Mesendoderm (in vitro differentiated cells): ENCODE measurements around the gene MBOAT1.

Source experiments
- DNase-seq: peaks from one replicate; pipeline ENCODE4 v3.0.0; 2013
- H2AK5ac ChIP-seq: 2 replicates; pipeline ENCODE4 v1.6.1; 2013; ENCODE audit warnings: low read length, inconsistent platforms
- H2BK120ac ChIP-seq: 2 replicates; pipeline ENCODE4 v1.6.1; 2013; ENCODE audit warnings: low read depth, mild to moderate bottlenecking, low read length, moderate library complexity, mixed read lengths
- H2BK15ac ChIP-seq: replicated peaks from 2 replicates; pipeline ENCODE4 v1.6.1; 2013; ENCODE audit warnings: low read depth, mild to moderate bottlenecking, moderate library complexity
- H2BK5ac ChIP-seq: 2 replicates; pipeline ENCODE4 v1.6.1; 2013; ENCODE audit warnings: low read length, inconsistent platforms
- H3K18ac ChIP-seq: 2 replicates; pipeline ENCODE4 v1.6.1; 2013; ENCODE audit warnings: mild to moderate bottlenecking, low read length, mixed read lengths
- H3K23ac ChIP-seq: one replicate; pipeline ENCODE4 v1.6.1; 2013; ENCODE audit warnings: low read length
- H3K27ac ChIP-seq: 2 replicates; pipeline ENCODE4 v1.5.1; 2013; ENCODE audit warnings: low read depth, mild to moderate bottlenecking, inconsistent platforms, low read length, moderate library complexity
- H3K27me3 ChIP-seq: 2 replicates; pipeline ENCODE4 v1.6.1; 2013; ENCODE audit warnings: low read length, control low read depth, mild to moderate bottlenecking, inconsistent platforms; ENCODE audit not compliant: insufficient read depth, poor library complexity
- H3K36me3 ChIP-seq: 2 replicates; pipeline ENCODE4 v1.6.1; 2013; ENCODE audit warnings: low read length, inconsistent platforms; ENCODE audit not compliant: control insufficient read depth, insufficient read depth
- H3K4ac ChIP-seq: one replicate; pipeline ENCODE4 v1.6.1; 2013; ENCODE audit warnings: low read depth, mild to moderate bottlenecking, low read length, moderate library complexity
- H3K4me1 ChIP-seq: 2 replicates; pipeline ENCODE4 v1.6.1; 2013; ENCODE audit warnings: low read depth, low read length, inconsistent platforms; ENCODE audit not compliant: control insufficient read depth
- H3K4me2 ChIP-seq: 2 replicates; pipeline ENCODE4 v1.6.1; 2013; ENCODE audit warnings: low read length
- H3K4me3 ChIP-seq: 2 replicates; pipeline ENCODE4 v1.5.1; 2013; ENCODE audit warnings: mild to moderate bottlenecking, low read length
- H3K56ac ChIP-seq: one replicate; pipeline ENCODE4 v1.6.1; 2013; ENCODE audit warnings: low read length
- H3K79me1 ChIP-seq: 2 replicates; pipeline ENCODE4 v1.6.1; 2013; ENCODE audit warnings: low read length, inconsistent platforms
- H3K79me2 ChIP-seq: 2 replicates; pipeline ENCODE4 v1.6.1; 2013; ENCODE audit warnings: mild to moderate bottlenecking, low read length; ENCODE audit not compliant: control insufficient read depth, insufficient read depth
- H3K9ac ChIP-seq: 2 replicates; pipeline ENCODE4 v1.6.1; 2013; ENCODE audit warnings: low read length, inconsistent platforms
- H4K5ac ChIP-seq: one replicate; pipeline ENCODE4 v1.6.1; 2013; ENCODE audit warnings: low read length
- H4K8ac ChIP-seq: one replicate; pipeline ENCODE4 v1.6.1; 2013; ENCODE audit warnings: low read depth, mild to moderate bottlenecking, control low read depth, low read length, moderate library complexity
- WGBS: extraction: QIAGEN DNeasy Blood & Tissue Kit; methylation state at CpG from one replicate; pipeline ENCODE4 v1.1.7; 2013; ENCODE audit warnings: low lambda C conversion rate, missing lambda C conversion rate; ENCODE audit not compliant: insufficient coverage; ENCODE audit errors: extremely low coverage; 5-methylcytosine and 5-hydroxymethylcytosine counted together

Gene MBOAT1

DNA sequence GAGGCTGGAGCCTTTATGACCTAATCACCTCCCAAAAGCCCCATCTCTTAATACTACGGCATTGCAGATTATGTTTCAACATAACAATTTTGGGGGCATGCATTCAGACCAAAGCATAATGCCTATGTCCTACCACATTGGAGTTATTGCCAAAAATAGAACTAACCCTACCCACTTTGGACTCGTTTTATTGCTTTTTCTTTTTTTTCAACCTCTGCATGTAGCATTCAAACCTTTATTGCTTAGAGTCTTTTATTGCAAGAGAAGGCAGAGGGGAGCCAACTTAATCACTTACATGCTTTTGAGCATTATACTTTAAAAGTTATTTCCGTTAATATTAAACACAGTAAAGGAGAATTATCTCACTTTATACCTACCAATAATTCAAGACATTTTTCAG is 8.1 kb upstream of the MBOAT1 start:
- H3K27ac ChIP-seq, result no peak overlapping the region
- H2BK5ac ChIP-seq, result no peak overlapping the region
- no peak overlapping the region for H2AK5ac ChIP-seq
- no peak for DNase-seq
- no peaks in the 10 kb centered on the region for H3K79me1 ChIP-seq
- H3K36me3 ChIP-seq, result no peaks in the 10 kb centered on the region
- no peaks in the 10 kb centered on the region for H3K27me3 ChIP-seq
- no peak overlapping the region for H3K4me3 ChIP-seq
- no peak overlapping the region for H3K56ac ChIP-seq
- no peak overlapping the region for H3K4me2 ChIP-seq
- WGBS, result no CpG with 5 or more reads among the region's 3 CpGs
- H3K18ac ChIP-seq, result no peak overlapping the region
- H3K4me1 ChIP-seq, result no peaks in the 10 kb centered on the region
- H2BK120ac ChIP-seq, result no peak overlapping the region
- no peak overlapping the region for H3K4ac ChIP-seq
- H4K8ac ChIP-seq, result no peak overlapping the region
- no peak overlapping the region for H2BK15ac ChIP-seq
- no peak overlapping the region for H3K9ac ChIP-seq
- no peak overlapping the region for H4K5ac ChIP-seq
- no peaks in the 10 kb centered on the region for H3K79me2 ChIP-seq
- no peak overlapping the region for H3K23ac ChIP-seq

DNA sequence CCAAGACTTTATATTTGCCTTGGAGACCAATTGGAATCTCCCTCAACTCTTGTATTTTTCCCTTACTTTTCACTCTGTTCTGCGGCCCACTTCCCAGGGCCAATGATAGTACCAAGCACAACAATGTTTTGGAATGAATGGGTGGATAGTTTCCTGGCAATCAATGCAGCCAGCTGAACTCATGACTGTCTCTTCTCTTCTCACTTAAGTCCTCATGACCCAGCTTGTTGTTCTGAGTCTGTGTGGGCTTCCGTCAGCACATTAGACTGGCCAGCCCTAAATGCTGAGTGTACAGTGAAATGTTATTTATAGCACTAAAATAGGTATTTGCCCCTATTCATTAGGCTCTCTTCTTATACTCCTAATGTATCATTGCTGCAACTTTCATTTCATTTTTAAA is 5.6 kb upstream of the MBOAT1 start:
- Histone ChIP-seq H3K4me1 (peaks cover 3% of the 10 kb centered on the region), H3K36me3 (no peaks in the 10 kb centered on the region)

DNA sequence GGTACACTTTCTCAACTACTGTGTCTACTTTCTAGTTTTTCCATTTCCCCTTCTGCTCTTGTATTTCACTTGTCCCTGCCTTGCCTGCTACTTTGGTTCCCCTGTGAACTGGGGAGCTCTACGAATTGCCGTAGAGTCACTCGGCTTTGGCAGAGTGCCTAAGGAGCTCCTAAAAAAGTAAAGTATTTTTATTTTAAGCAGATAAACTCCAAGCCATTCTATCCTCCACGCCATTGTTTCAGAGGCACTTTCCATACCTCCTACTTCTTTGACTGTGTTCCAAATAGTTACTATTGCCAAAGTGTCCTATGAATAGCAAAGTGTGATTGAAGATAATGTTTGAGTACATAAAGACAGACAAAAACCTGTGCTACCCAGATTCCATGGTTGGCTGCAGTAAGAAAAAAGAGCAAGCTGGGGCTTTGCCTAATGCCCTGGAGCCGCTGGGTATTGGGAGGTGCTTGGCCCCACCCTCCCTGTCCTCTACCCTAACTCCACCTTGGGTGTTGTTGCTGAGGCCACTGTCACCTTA is 5.1 kb upstream of the MBOAT1 start:
- Histone ChIP-seq H3K56ac (no peak overlapping the region), H2AK5ac (no peak overlapping the region), H2BK120ac (no peak overlapping the region), H3K4me1 (peaks cover 3% of the 10 kb centered on the region), H3K4me3 (no peak overlapping the region), H3K4ac (no peak overlapping the region), H3K18ac (no peak overlapping the region), H3K79me2 (no peaks in the 10 kb centered on the region), H3K23ac (no peak overlapping the region), H3K27ac (no peak overlapping the region), H3K27me3 (no peaks in the 10 kb centered on the region), H3K79me1 (no peaks in the 10 kb centered on the region), H2BK5ac (no peak overlapping the region), H3K4me2 (no peak overlapping the region), H4K8ac (no peak overlapping the region), H3K9ac (no peak overlapping the region), H2BK15ac (no peak overlapping the region), H4K5ac (no peak overlapping the region), H3K36me3 (no peaks in the 10 kb centered on the region)
- no peak for DNase-seq
- no CpG with 5 or more reads among the region's 5 CpGs for WGBS

More for the DNA sequence above, 5.6 kb upstream of the MBOAT1 start:
- no peak overlapping the region for H3K18ac ChIP-seq
- H2AK5ac ChIP-seq, result no peak overlapping the region
- H3K27ac ChIP-seq, result no peak overlapping the region
- H3K27me3 ChIP-seq, result no peaks in the 10 kb centered on the region
- H4K8ac ChIP-seq, result no peak overlapping the region
- no peak overlapping the region for H3K23ac ChIP-seq
- no CpG with 5 or more reads among the region's 2 CpGs for WGBS
- no peak overlapping the region for H3K9ac ChIP-seq
- no peak overlapping the region for H2BK15ac ChIP-seq
- no peak for DNase-seq
- H2BK5ac ChIP-seq, result no peak overlapping the region
- no peak overlapping the region for H3K4me2 ChIP-seq
- no peak overlapping the region for H2BK120ac ChIP-seq
- H4K5ac ChIP-seq, result no peak overlapping the region
- no peak overlapping the region for H3K4ac ChIP-seq
- no peaks in the 10 kb centered on the region for H3K79me1 ChIP-seq
- no peak overlapping the region for H3K56ac ChIP-seq
- no peaks in the 10 kb centered on the region for H3K79me2 ChIP-seq
- no peak overlapping the region for H3K4me3 ChIP-seq

DNA sequence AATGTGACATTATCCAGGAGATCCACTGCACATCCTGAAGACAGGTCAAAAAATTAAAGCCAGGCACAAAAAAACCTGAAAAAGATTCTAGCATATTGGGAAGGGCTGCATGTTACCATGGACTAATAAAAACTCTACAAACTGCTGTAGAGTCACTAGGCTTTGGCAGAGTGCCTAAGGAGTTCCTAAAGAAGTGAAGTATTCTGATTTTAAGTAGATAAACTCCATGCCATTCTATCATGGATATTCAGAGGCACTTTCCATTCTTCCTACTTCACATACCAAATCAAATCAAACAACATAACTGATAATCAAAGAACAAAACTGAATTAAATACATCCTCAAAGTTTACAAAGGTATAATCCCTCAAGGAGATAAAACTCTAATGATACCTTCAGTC is 3.0 kb upstream of the MBOAT1 start:
- Histone ChIP-seq H3K79me1 (no peaks in the 10 kb centered on the region), H2BK5ac (no peak overlapping the region), H3K4me2 (no peak overlapping the region), H2BK15ac (no peak overlapping the region), H3K36me3 (no peaks in the 10 kb centered on the region), H3K27me3 (no peaks in the 10 kb centered on the region), H3K9ac (no peak overlapping the region), H3K56ac (no peak overlapping the region), H3K79me2 (no peaks in the 10 kb centered on the region), H2BK120ac (no peak overlapping the region), H4K8ac (no peak overlapping the region), H3K4me3 (no peak overlapping the region), H4K5ac (no peak overlapping the region), H3K4ac (no peak overlapping the region), H3K27ac (no peak overlapping the region), H3K23ac (no peak overlapping the region), H3K4me1 (peaks cover 3% of the 10 kb centered on the region), H3K18ac (no peak overlapping the region), H2AK5ac (no peak overlapping the region)
- DNase-seq, result no peak

DNA sequence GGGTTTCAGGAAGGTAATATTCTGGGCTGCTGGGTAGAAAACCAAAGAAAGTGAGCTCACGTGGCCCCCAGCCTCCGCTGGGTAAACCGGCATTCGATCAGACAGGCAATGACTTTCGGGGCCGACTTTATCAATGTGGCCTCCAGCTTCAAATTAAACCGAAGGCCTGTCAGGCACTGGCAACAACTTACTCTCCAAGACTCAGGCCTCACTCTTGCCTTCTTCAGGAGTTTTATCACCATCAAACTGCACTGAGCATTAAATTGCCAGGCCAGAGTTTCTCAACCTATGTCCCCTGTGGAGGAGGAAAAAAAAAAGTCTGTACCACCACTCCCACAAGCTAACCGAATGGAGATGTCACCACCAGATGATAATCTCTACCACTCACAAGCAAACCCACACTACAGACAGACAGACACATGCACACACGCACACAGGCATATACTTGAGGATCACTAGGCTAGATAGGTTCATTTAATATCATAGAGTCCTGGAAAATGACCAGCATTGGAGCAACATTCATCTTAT is 1.1 kb upstream of the MBOAT1 start:
- no peaks in the 10 kb centered on the region for H3K36me3 ChIP-seq
- peak overlapping the region; percentile 96 for H3K4me2 ChIP-seq
- peak overlapping the region; percentile 16 for H3K18ac ChIP-seq
- H4K8ac ChIP-seq, result no peak overlapping the region
- H3K27me3 ChIP-seq, result no peaks in the 10 kb centered on the region
- no peak overlapping the region for H2BK5ac ChIP-seq
- H3K4ac ChIP-seq, result no peak overlapping the region
- peak overlapping the region; percentile 73 for H3K27ac ChIP-seq
- H3K9ac ChIP-seq, result peak overlapping the region; percentile 87
- no peak overlapping the region for H2BK120ac ChIP-seq
- DNase-seq, result no peak
- H3K79me2 ChIP-seq, result peaks cover 2% of the 10 kb centered on the region
- no peak overlapping the region for H4K5ac ChIP-seq
- H3K56ac ChIP-seq, result peak overlapping the region; percentile 94
- peaks cover 3% of the 10 kb centered on the region for H3K4me1 ChIP-seq
- H3K23ac ChIP-seq, result no peak overlapping the region
- H2AK5ac ChIP-seq, result no peak overlapping the region
- no CpG with 5 or more reads among the region's 9 CpGs for WGBS
- no peak overlapping the region for H3K4me3 ChIP-seq
- H3K79me1 ChIP-seq, result peaks cover 3% of the 10 kb centered on the region
- no peak overlapping the region for H2BK15ac ChIP-seq

DNA sequence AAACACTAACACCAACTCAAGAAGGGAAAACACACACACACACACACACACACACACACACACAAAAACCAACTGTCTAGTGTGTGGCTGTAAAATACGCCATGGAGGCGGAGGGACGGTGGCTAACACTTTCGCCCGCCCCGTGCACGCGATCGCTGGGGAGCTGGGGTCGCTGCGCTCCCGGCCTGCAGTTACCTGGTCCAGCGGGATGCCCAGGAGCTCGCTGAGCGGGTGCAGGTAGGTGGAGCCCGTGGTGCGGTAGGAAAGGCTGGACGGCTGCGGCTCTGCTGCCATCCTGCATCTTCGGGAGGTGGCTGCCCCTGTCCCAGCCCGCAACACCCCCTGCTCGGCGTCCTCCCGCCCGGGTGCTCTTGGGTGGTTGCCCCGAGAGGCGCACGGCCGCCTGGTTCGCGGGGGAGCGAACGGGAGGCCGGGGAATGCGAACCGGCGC is 303 bp downstream of the MBOAT1 start:
- H2BK120ac ChIP-seq, result no peak overlapping the region
- no peak overlapping the region for H3K4ac ChIP-seq
- H3K23ac ChIP-seq, result peak overlapping the region; percentile 92
- H2BK15ac ChIP-seq, result no peak overlapping the region
- H3K4me1 ChIP-seq, result peaks cover 3% of the 10 kb centered on the region
- peak overlapping the region; percentile 74 for H3K4me2 ChIP-seq
- H4K5ac ChIP-seq, result no peak overlapping the region
- peak; percentile 71 for DNase-seq
- no CpG with 5 or more reads among the region's 37 CpGs for WGBS
- H3K4me3 ChIP-seq, result peak overlapping the region; percentile 66
- peaks cover 3% of the 10 kb centered on the region for H3K79me1 ChIP-seq
- peaks cover 2% of the 10 kb centered on the region for H3K79me2 ChIP-seq
- peak overlapping the region; percentile 94 for H3K56ac ChIP-seq
- no peaks in the 10 kb centered on the region for H3K36me3 ChIP-seq
- no peak overlapping the region for H2AK5ac ChIP-seq
- no peaks in the 10 kb centered on the region for H3K27me3 ChIP-seq
- peak overlapping the region; percentile 87 for H3K9ac ChIP-seq
- H4K8ac ChIP-seq, result no peak overlapping the region
- H3K27ac ChIP-seq, result peak overlapping the region; percentile 73
- peak overlapping the region; percentile 47 for H2BK5ac ChIP-seq
- H3K18ac ChIP-seq, result peak overlapping the region; percentile 11
